Mucosa of stomach (tissue), 1 donor: ENCODE measurements around the gene C19orf81.

ENCODE experiments used
- H3K27me3 ChIP-seq: one replicate; pipeline ENCODE4 v1.7.0; 2013; ENCODE audit warnings: mild to moderate bottlenecking, low read length; ENCODE audit not compliant: control insufficient read depth, insufficient read depth
- H3K36me3 ChIP-seq: one replicate; pipeline ENCODE4 v1.7.0; 2013; ENCODE audit warnings: low read length; ENCODE audit not compliant: control insufficient read depth, insufficient read depth
- H3K4me1 ChIP-seq: one replicate; pipeline ENCODE4 v1.7.0; 2013; ENCODE audit warnings: mild to moderate bottlenecking, low read length; ENCODE audit not compliant: control insufficient read depth, insufficient read depth
- H3K4me3 ChIP-seq: one replicate; pipeline ENCODE4 v1.7.0; 2013; ENCODE audit warnings: low read length
- H3K9ac ChIP-seq: one replicate; pipeline ENCODE4 v1.7.0; 2013; ENCODE audit warnings: mild to moderate bottlenecking, low read length, moderate library complexity
- H3K9me3 ChIP-seq: one replicate; pipeline ENCODE4 v1.7.0; 2013; ENCODE audit warnings: mild to moderate bottlenecking, low read length, moderate library complexity; ENCODE audit not compliant: control insufficient read depth
- donor health status: Pancreatic carcinoma.

C19orf81 gene

DNA sequence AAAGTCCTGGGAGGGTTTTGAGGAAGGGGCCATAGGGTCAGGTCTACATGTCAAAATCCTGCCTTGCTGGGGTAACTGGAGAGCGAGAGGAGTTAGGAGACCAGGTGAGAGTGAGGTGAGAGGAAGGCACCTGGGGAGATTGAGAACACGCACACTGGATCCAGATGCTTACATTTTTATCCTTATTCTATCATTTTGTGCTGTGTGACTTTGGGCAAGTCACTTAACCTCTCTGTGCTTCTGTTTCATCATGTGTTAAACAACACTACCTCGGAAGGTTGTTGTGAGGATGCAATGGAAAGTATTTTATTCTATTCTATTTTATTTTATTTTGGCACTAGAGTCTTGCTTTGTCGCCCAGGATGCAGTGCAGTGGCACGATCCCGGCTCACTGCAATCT, 3.5 kb downstream of the C19orf81 start:
- Histone ChIP-seq H3K9ac (no peak overlapping the region), H3K27me3 (peaks cover 4% of the 10 kb centered on the region), H3K4me3 (no peak overlapping the region), H3K9me3 (no peaks in the 10 kb centered on the region), H3K36me3 (no peaks in the 10 kb centered on the region), H3K4me1 (no peaks in the 10 kb centered on the region)

DNA sequence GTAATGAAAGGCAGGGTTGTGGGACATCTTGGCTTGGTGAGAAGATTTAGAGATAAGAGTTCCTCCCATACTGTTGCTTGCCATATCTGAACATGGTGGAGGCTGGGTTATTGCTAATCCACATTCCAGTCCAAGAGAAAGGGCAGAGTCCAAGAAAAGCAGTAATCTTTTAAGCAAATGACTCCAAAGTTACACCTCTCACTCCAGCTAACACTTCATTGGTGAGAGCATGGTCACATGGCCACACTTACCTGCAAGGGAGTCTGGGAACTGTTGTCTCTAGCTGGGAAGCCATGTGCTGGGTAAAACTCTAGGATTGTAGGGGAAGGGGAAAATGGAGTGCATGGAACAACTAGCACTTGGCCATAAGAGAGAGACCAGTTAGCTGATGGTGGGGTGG, 5.6 kb downstream of the C19orf81 start:
- no peak overlapping the region for H3K9ac ChIP-seq
- H3K36me3 ChIP-seq, result no peaks in the 10 kb centered on the region
- H3K4me3 ChIP-seq, result no peak overlapping the region
- H3K9me3 ChIP-seq, result no peaks in the 10 kb centered on the region
- H3K27me3 ChIP-seq, result peaks cover 19% of the 10 kb centered on the region
- peaks cover 5% of the 10 kb centered on the region for H3K4me1 ChIP-seq

- H3K9ac ChIP-seq, result no peak overlapping the region
- no peak overlapping the region for H3K4me3 ChIP-seq
- peaks cover 5% of the 10 kb centered on the region for H3K4me1 ChIP-seq
- H3K36me3 ChIP-seq, result no peaks in the 10 kb centered on the region
- no peaks in the 10 kb centered on the region for H3K9me3 ChIP-seq
- peaks cover 24% of the 10 kb centered on the region for H3K27me3 ChIP-seq
These were observed 8.0 kb downstream of the C19orf81 start for GRCh38 chr19:50657222-50657669.

- Histone ChIP-seq H3K27me3 (peaks cover 24% of the 10 kb centered on the region), H3K4me1 (peaks cover 5% of the 10 kb centered on the region), H3K4me3 (no peak overlapping the region), H3K9me3 (no peaks in the 10 kb centered on the region), H3K9ac (no peak overlapping the region), H3K36me3 (no peaks in the 10 kb centered on the region)
These were observed 8.6 kb downstream of the C19orf81 start for GRCh38 chr19:50657712-50658440.

GRCh38 chr19:50658441-50659317, 9.4 kb downstream of the C19orf81 start:
- H3K27me3 ChIP-seq, result peaks cover 24% of the 10 kb centered on the region
- H3K4me1 ChIP-seq, result peaks cover 5% of the 10 kb centered on the region
- H3K4me3 ChIP-seq, result no peak overlapping the region
- no peaks in the 10 kb centered on the region for H3K36me3 ChIP-seq
- H3K9ac ChIP-seq, result no peak overlapping the region
- H3K9me3 ChIP-seq, result no peaks in the 10 kb centered on the region

DNA sequence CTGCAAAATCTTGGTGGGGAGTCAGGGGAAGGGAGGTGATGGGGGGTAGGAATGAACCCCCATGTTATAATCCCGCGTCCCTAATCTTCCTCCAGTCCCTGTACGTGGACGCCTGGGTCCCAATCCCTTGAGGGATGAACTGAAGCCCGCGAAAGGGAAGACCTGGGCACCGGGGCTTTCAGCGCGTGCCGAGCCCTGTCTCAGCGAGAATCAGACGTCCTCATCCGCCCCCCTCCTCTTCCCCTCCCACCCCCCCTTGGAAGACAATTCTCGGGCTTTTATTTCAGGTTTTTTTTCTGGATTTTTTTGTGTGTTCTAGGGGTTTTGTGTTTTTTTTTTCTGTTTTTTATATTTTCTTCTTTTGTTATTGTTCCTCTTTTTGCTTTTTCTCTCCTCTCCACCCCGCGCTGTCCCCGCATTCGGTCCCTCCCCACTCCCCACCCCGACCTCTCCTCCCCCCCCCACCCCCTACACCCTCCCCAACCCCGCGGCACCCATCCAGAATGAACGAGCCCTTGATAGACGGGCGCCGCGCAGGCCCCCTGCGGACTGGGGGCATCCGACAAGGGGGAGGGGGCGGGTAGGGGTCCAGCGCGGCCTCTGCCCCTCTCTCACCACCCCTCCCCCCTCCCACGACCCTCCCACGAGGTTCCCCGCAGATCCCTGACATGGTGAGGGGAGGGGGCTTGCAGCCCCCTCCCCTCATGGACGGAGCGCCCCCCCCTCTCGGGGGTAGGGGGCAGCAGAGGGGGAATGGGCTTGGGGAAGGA, 10.3 kb downstream of the C19orf81 start:
- Histone ChIP-seq H3K36me3 (no peaks in the 10 kb centered on the region), H3K4me1 (peaks cover 5% of the 10 kb centered on the region), H3K9ac (no peak overlapping the region), H3K9me3 (no peaks in the 10 kb centered on the region), H3K27me3 (peaks cover 28% of the 10 kb centered on the region), H3K4me3 (no peak overlapping the region)

- peaks cover 5% of the 10 kb centered on the region for H3K4me1 ChIP-seq
- H3K27me3 ChIP-seq, result peaks cover 29% of the 10 kb centered on the region
- no peaks in the 10 kb centered on the region for H3K36me3 ChIP-seq
- H3K9ac ChIP-seq, result no peak overlapping the region
- H3K9me3 ChIP-seq, result no peaks in the 10 kb centered on the region
- H3K4me3 ChIP-seq, result no peak overlapping the region
These were observed 10.8 kb downstream of the C19orf81 start for GRCh38 chr19:50660088-50660366.

DNA sequence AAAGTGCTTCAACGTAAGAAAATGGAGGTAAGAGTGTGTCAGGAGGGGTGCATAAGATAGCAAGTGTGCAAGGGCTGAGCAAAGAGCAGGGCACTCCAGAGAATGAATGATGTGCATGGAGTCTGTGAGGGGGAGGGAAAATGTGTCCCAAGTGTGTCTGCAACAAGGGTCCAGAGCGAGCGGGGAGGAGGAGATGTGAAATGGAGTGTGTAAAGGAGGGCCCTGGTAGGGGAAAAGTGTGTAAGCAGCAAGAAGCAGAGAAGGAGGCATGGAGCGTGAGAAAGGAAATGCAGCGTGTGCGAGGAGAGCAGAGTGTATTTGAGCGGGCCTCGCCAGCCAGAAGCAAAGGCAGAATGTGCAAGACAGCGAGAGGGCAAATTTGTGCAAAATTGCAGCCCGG, 11.8 kb downstream of the C19orf81 start:
- no peak overlapping the region for H3K9ac ChIP-seq
- H3K27me3 ChIP-seq, result peaks cover 34% of the 10 kb centered on the region
- H3K9me3 ChIP-seq, result no peaks in the 10 kb centered on the region

GRCh38 chr19:50661766-50662650, 12.8 kb downstream of the C19orf81 start:
- no peaks in the 10 kb centered on the region for H3K36me3 ChIP-seq
- H3K27me3 ChIP-seq, result peaks cover 43% of the 10 kb centered on the region
- H3K9me3 ChIP-seq, result no peaks in the 10 kb centered on the region
- peaks cover 5% of the 10 kb centered on the region for H3K4me1 ChIP-seq
- no peak overlapping the region for H3K4me3 ChIP-seq
- no peak overlapping the region for H3K9ac ChIP-seq

More for the DNA sequence above, 11.8 kb downstream of the C19orf81 start:
- Histone ChIP-seq H3K4me3 (no peak overlapping the region), H3K36me3 (no peaks in the 10 kb centered on the region), H3K4me1 (peaks cover 5% of the 10 kb centered on the region)

- Histone ChIP-seq H3K36me3 (no peaks in the 10 kb centered on the region), H3K27me3 (peaks cover 48% of the 10 kb centered on the region)
These were observed 13.6 kb downstream of the C19orf81 start for GRCh38 chr19:50662651-50663481.

GRCh38 chr19:50663482-50663790, 14.2 kb downstream of the C19orf81 start:
- H3K27me3 ChIP-seq, result peaks cover 45% of the 10 kb centered on the region
- H3K9me3 ChIP-seq, result no peaks in the 10 kb centered on the region

More at GRCh38 chr19:50662651-50663481, 13.6 kb downstream of the C19orf81 start:
- Histone ChIP-seq H3K4me1 (peaks cover 5% of the 10 kb centered on the region), H3K4me3 (no peak overlapping the region), H3K9ac (no peak overlapping the region), H3K9me3 (no peaks in the 10 kb centered on the region)

More at GRCh38 chr19:50663482-50663790, 14.2 kb downstream of the C19orf81 start:
- Histone ChIP-seq H3K36me3 (no peaks in the 10 kb centered on the region), H3K4me1 (peaks cover 5% of the 10 kb centered on the region), H3K4me3 (no peak overlapping the region), H3K9ac (no peak overlapping the region)
